GM19438 (cell line): Measurements from ENCODE around the gene SLC25A27.

Source experiments
- ATAC-seq: cut with Tn5 transposase; IDR thresholded peaks from one replicate; pipeline ENCODE4 v1.9.1; 2021; ENCODE audit warnings: low read depth; ENCODE audit not compliant: unreplicated experiment

The SLC25A27 gene

GRCh38 chr6:46704562-46704961 lies 51.8 kb downstream of the SLC25A27 start:
- ATAC-seq: no peak

GRCh38 chr6:46706464-46706863 lies 53.7 kb downstream of the SLC25A27 start:
- no peak for ATAC-seq

- ATAC-seq: no peak
Observed at GRCh38 chr6:46711491-46711890, 58.7 kb downstream of the SLC25A27 start.

GRCh38 chr6:46715141-46715540 lies 62.4 kb downstream of the SLC25A27 start:
- ATAC-seq: no peak

- ATAC-seq: no peak
Observed at GRCh38 chr6:46719099-46719498, 66.3 kb downstream of the SLC25A27 start.

GRCh38 chr6:46720401-46720800 lies 67.6 kb downstream of the SLC25A27 start:
- ATAC-seq: no peak
